ENCODE data around the gene TSPAN33.

Gene TSPAN33

GRCh38 chr7:129163875-129164544, 19.5 kb downstream of the TSPAN33 start:
- H3K14ac ChIP-seq (ENCODE audit: low read length in 2 of 2) = no peak overlapping the region
- no peak overlapping the region for H2AFZ ChIP-seq (ENCODE audit: low read depth, low read length)
- no peak overlapping the region for H2BK15ac ChIP-seq (ENCODE audit: low read depth, poor library complexity, severe bottlenecking)
- H4K91ac ChIP-seq (ENCODE audit: low read length) = no peak overlapping the region
- no peak overlapping the region for H3K4me3 ChIP-seq (ENCODE audit: insufficient read depth in 1 of 2, low read depth in 1 of 2, low read length in 2 of 2)
- no peak overlapping the region for H3K27ac ChIP-seq (ENCODE audit: low read length, poor library complexity, severe bottlenecking)
- 62% methylated on average over 11 of the region's 11 CpGs for WGBS
- peak; percentile 66 for DNase-seq
- no peak overlapping the region for H4K8ac ChIP-seq (ENCODE audit: low read length)
- peaks cover 0 to 13% of the 10 kb centered on the region in 2 experiments for H3K36me3 ChIP-seq (ENCODE audit: control insufficient read depth in 1 of 2, insufficient read depth in 2 of 2, low read depth in 1 of 2, low read length in 2 of 2)
- H2AK5ac ChIP-seq (ENCODE audit: low read length, severe bottlenecking) = no peak overlapping the region
- no peaks in the 10 kb centered on the region for H3K79me1 ChIP-seq (replicated peaks; ENCODE audit: low read length, poor library complexity, severe bottlenecking)
- no peaks in the 10 kb centered on the region for H3K9me3 ChIP-seq (ENCODE audit: control insufficient read depth, low read length)
- H3K4me2 ChIP-seq (ENCODE audit: low read length, poor library complexity, severe bottlenecking) = no peak overlapping the region
- H3K4ac ChIP-seq (ENCODE audit: low read depth in 1 of 2, low read length in 2 of 2) = no peak overlapping the region
- no peak overlapping the region for H3K9ac ChIP-seq (ENCODE audit: low read length)
- H3K27me3 ChIP-seq (ENCODE audit: control insufficient read depth in 1 of 2, insufficient read depth in 1 of 2, low read length in 2 of 2) = peaks cover 3 to 69% of the 10 kb centered on the region in 2 experiments
- no peak overlapping the region for H2BK12ac ChIP-seq (ENCODE audit: low read length in 2 of 2)
- H3K18ac ChIP-seq (ENCODE audit: low read depth in 1 of 2, low read length in 2 of 2) = no peak overlapping the region
- no peak overlapping the region for H2BK5ac ChIP-seq (ENCODE audit: low read depth, low read length, poor library complexity, severe bottlenecking)
- H3K4me1 ChIP-seq (ENCODE audit: control insufficient read depth, insufficient read depth, low read depth, low read length) = peaks cover 17% of the 10 kb centered on the region
- no peak overlapping the region for H2BK120ac ChIP-seq (ENCODE audit: low read depth, low read length)
- no peak overlapping the region for H3K23ac ChIP-seq (ENCODE audit: low read length in 2 of 2)

- no peak overlapping the region for H3K4me2 ChIP-seq (ENCODE audit: low read length, poor library complexity, severe bottlenecking)
- DNase-seq = no peak
- H4K91ac ChIP-seq (ENCODE audit: low read length) = no peak overlapping the region
- no peak overlapping the region for H2BK15ac ChIP-seq (ENCODE audit: low read depth, poor library complexity, severe bottlenecking)
- no peaks in the 10 kb centered on the region for H3K79me1 ChIP-seq (replicated peaks; ENCODE audit: low read length, poor library complexity, severe bottlenecking)
- no peak overlapping the region for H3K23ac ChIP-seq (ENCODE audit: low read length in 2 of 2)
- peaks cover 0 to 9% of the 10 kb centered on the region in 2 experiments for H3K36me3 ChIP-seq (ENCODE audit: control insufficient read depth in 1 of 2, insufficient read depth in 2 of 2, low read depth in 1 of 2, low read length in 2 of 2)
- no peak overlapping the region for H3K14ac ChIP-seq (ENCODE audit: low read length in 2 of 2)
- H3K18ac ChIP-seq (ENCODE audit: low read depth in 1 of 2, low read length in 2 of 2) = no peak overlapping the region
- H3K9me3 ChIP-seq (ENCODE audit: control insufficient read depth, low read length) = no peaks in the 10 kb centered on the region
- H3K4me1 ChIP-seq (ENCODE audit: control insufficient read depth, insufficient read depth, low read depth, low read length) = peaks cover 10% of the 10 kb centered on the region
- H2BK5ac ChIP-seq (ENCODE audit: low read depth, low read length, poor library complexity, severe bottlenecking) = no peak overlapping the region
- 89% methylated on average over 3 of the region's 4 CpGs for WGBS
- H3K4me3 ChIP-seq (ENCODE audit: insufficient read depth in 1 of 2, low read depth in 1 of 2, low read length in 2 of 2) = no peak overlapping the region
- H2BK12ac ChIP-seq (ENCODE audit: low read length in 2 of 2) = no peak overlapping the region
- H2AFZ ChIP-seq (ENCODE audit: low read depth, low read length) = no peak overlapping the region
- H3K4ac ChIP-seq (ENCODE audit: low read depth in 1 of 2, low read length in 2 of 2) = no peak overlapping the region
- no peak overlapping the region for H2BK120ac ChIP-seq (ENCODE audit: low read depth, low read length)
- no peak overlapping the region for H3K27ac ChIP-seq (ENCODE audit: low read length, poor library complexity, severe bottlenecking)
- no peak overlapping the region for H2AK5ac ChIP-seq (ENCODE audit: low read length, severe bottlenecking)
- peaks cover 0 to 69% of the 10 kb centered on the region in 2 experiments for H3K27me3 ChIP-seq (ENCODE audit: control insufficient read depth in 1 of 2, insufficient read depth in 1 of 2, low read length in 2 of 2)
- H4K8ac ChIP-seq (ENCODE audit: low read length) = no peak overlapping the region
- no peak overlapping the region for H3K9ac ChIP-seq (ENCODE audit: low read length)
These were observed 22.2 kb downstream of the TSPAN33 start for GRCh38 chr7:129166745-129167144.

- no peaks in the 10 kb centered on the region for H3K79me1 ChIP-seq (replicated peaks; ENCODE audit: low read length, poor library complexity, severe bottlenecking)
- H3K23ac ChIP-seq (ENCODE audit: low read length in 2 of 2) = no peak overlapping the region
- H4K8ac ChIP-seq (ENCODE audit: low read length) = no peak overlapping the region
- WGBS = 84% methylated on average over 3 of the region's 4 CpGs
- H3K9ac ChIP-seq (ENCODE audit: low read length) = no peak overlapping the region
- H3K4me2 ChIP-seq (ENCODE audit: low read length, poor library complexity, severe bottlenecking) = no peak overlapping the region
- no peak overlapping the region for H3K18ac ChIP-seq (ENCODE audit: low read depth in 1 of 2, low read length in 2 of 2)
- no peak overlapping the region for H3K27ac ChIP-seq (ENCODE audit: low read length, poor library complexity, severe bottlenecking)
- no peak overlapping the region for H2BK120ac ChIP-seq (ENCODE audit: low read depth, low read length)
- peaks cover 10% of the 10 kb centered on the region for H3K4me1 ChIP-seq (ENCODE audit: control insufficient read depth, insufficient read depth, low read depth, low read length)
- no peak overlapping the region for H3K4ac ChIP-seq (ENCODE audit: low read depth in 1 of 2, low read length in 2 of 2)
- no peak overlapping the region for H4K91ac ChIP-seq (ENCODE audit: low read length)
- no peak overlapping the region for H2BK15ac ChIP-seq (ENCODE audit: low read depth, poor library complexity, severe bottlenecking)
- H3K9me3 ChIP-seq (ENCODE audit: control insufficient read depth, low read length) = no peaks in the 10 kb centered on the region
- no peak overlapping the region for H2AFZ ChIP-seq (ENCODE audit: low read depth, low read length)
- DNase-seq = no peak
- no peak overlapping the region for H2BK5ac ChIP-seq (ENCODE audit: low read depth, low read length, poor library complexity, severe bottlenecking)
- H2AK5ac ChIP-seq (ENCODE audit: low read length, severe bottlenecking) = no peak overlapping the region
- H3K36me3 ChIP-seq (ENCODE audit: control insufficient read depth in 1 of 2, insufficient read depth in 2 of 2, low read depth in 1 of 2, low read length in 2 of 2) = peaks cover 0 to 8% of the 10 kb centered on the region in 2 experiments
- no peak overlapping the region for H2BK12ac ChIP-seq (ENCODE audit: low read length in 2 of 2)
- peaks cover 0 to 66% of the 10 kb centered on the region in 2 experiments for H3K27me3 ChIP-seq (ENCODE audit: control insufficient read depth in 1 of 2, insufficient read depth in 1 of 2, low read length in 2 of 2)
- H3K14ac ChIP-seq (ENCODE audit: low read length in 2 of 2) = no peak overlapping the region
- H3K4me3 ChIP-seq (ENCODE audit: insufficient read depth in 1 of 2, low read depth in 1 of 2, low read length in 2 of 2) = no peak overlapping the region
These were observed 23.3 kb downstream of the TSPAN33 start for GRCh38 chr7:129167817-129168216.

DNA sequence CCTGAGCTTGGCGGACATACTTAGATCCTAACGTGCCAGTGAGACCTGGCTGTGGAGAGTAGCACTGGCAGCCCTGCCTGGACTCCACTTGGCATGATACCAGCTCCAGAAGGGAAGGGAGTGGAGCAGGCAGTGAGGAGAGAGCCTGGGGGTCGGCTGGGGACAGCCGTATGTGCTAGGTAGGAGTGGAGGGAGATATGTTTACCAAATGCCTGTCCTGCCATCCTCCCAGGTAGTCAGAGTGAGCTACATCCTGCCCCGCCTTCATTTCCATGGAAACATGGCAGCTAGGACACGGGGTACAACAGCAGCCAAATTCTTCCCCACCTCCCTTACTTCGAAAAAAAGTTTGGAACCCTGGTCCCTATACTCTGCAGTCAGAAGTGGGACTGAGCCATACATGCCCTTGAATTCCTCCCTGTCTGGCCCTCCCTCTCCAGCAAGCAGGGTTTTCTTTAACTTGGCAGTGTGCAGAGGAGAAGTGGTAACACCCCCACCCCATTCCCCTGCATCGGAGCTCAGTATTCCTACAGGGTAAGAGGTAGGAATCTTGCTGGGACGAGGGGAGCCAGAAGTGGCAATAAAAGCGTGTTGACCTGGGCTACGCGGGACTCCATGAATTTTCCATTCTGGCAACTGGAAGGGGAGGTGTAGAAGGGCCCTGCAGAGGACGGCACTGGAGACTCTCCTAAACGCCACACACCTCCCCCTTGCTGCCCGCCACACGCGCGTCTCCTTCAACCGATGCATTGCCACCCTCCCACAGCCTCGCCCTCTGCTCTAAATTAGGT, 23.9 kb downstream of the TSPAN33 start:
- H4K91ac ChIP-seq (ENCODE audit: low read length) = no peak overlapping the region
- no peak overlapping the region for H3K18ac ChIP-seq (ENCODE audit: low read depth in 1 of 2, low read length in 2 of 2)
- no peak overlapping the region for H2BK120ac ChIP-seq (ENCODE audit: low read depth, low read length)
- H3K23ac ChIP-seq (ENCODE audit: low read length in 2 of 2) = no peak overlapping the region
- no peaks in the 10 kb centered on the region for H3K79me1 ChIP-seq (replicated peaks; ENCODE audit: low read length, poor library complexity, severe bottlenecking)
- H3K4me1 ChIP-seq (ENCODE audit: control insufficient read depth, insufficient read depth, low read depth, low read length) = peaks cover 10% of the 10 kb centered on the region
- H3K14ac ChIP-seq (ENCODE audit: low read length in 2 of 2) = no peak overlapping the region
- peaks cover 0 to 8% of the 10 kb centered on the region in 2 experiments for H3K36me3 ChIP-seq (ENCODE audit: control insufficient read depth in 1 of 2, insufficient read depth in 2 of 2, low read depth in 1 of 2, low read length in 2 of 2)
- peak; percentile 7 for DNase-seq
- no peak overlapping the region for H2AK5ac ChIP-seq (ENCODE audit: low read length, severe bottlenecking)
- H3K27ac ChIP-seq (ENCODE audit: low read length, poor library complexity, severe bottlenecking) = no peak overlapping the region
- H3K9me3 ChIP-seq (ENCODE audit: control insufficient read depth, low read length) = no peaks in the 10 kb centered on the region
- H3K27me3 ChIP-seq (ENCODE audit: control insufficient read depth in 1 of 2, insufficient read depth in 1 of 2, low read length in 2 of 2) = peaks cover 0 to 64% of the 10 kb centered on the region in 2 experiments
- no peak overlapping the region for H3K4me3 ChIP-seq (ENCODE audit: insufficient read depth in 1 of 2, low read depth in 1 of 2, low read length in 2 of 2)
- H2BK12ac ChIP-seq (ENCODE audit: low read length in 2 of 2) = no peak overlapping the region
- no peak overlapping the region for H4K8ac ChIP-seq (ENCODE audit: low read length)
- H3K4me2 ChIP-seq (ENCODE audit: low read length, poor library complexity, severe bottlenecking) = peak overlapping the region; percentile 88
- 41% methylated on average over 18 of the region's 20 CpGs for WGBS
- H3K9ac ChIP-seq (ENCODE audit: low read length) = no peak overlapping the region
- H3K4ac ChIP-seq (ENCODE audit: low read depth in 1 of 2, low read length in 2 of 2) = no peak overlapping the region
- peak overlapping the region; percentile 0 for H2BK15ac ChIP-seq (ENCODE audit: low read depth, poor library complexity, severe bottlenecking)
- H2BK5ac ChIP-seq (ENCODE audit: low read depth, low read length, poor library complexity, severe bottlenecking) = no peak overlapping the region
- H2AFZ ChIP-seq (ENCODE audit: low read depth, low read length) = no peak overlapping the region

Data from mesenchymal stem cell (in vitro differentiated cells and primary cell).